ENCODE results near the gene MSMP. TPM values are rescaled to one million over a fixed set of nuclear protein-coding genes. Genes with fewer than 3 reads are reported as not detected.

MSMP gene
- total RNA-seq, 2 experiments from 2014 or later, result 2.3 to 4.1 TPM

- no TSS peak for BruUV-seq (replicated peaks)
- no peaks in the 10 kb centered on the region for H4K20me1 ChIP-seq (ENCODE audit: insufficient read depth, low read length)
Observed at GRCh38 chr9:35767458-35767857, 13.4 kb upstream of the MSMP start.

DNA sequence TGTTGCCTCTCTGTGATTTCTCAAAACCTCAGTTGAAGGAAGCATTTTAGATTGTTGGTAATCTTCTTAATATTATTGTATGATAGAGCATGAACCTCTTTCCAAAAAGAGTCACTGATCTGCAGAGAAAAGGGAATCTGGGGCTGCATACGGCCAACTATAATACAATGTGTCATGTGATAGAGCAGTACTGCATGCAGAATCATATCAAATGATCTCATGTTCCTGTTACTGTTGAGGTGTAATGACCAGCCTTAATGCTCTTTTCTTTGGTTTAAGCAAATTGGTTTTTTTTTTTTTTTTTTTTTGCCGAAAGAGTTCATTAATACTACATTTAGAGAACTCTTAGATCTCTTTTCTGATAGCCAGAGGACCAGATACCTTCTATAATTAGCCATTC, 12.9 kb upstream of the MSMP start:
- POLR2A ChIA-PET, result interaction anchor here (0.6 to 0.7 kb wide), 2 partner anchors 22 to 134 kb away, joined by 3 to 5 read pairs; no protein-coding TSS in a partner anchor
- H3K4me2 ChIP-seq (ENCODE audit: low read length), result no peak overlapping the region
- BruUV-seq (replicated peaks), result no TSS peak

More at GRCh38 chr9:35767458-35767857, 13.4 kb upstream of the MSMP start:
- Histone ChIP-seq H3K4me1 (ENCODE audit: insufficient read depth, low read length, poor library complexity, severe bottlenecking) (peaks cover 64% of the 10 kb centered on the region), H3K36me3 (ENCODE audit: insufficient read depth, low read length) (peaks cover 11% of the 10 kb centered on the region), H3K4me3 (ENCODE audit: low read depth, low read length, poor library complexity, severe bottlenecking) (no peak overlapping the region), H3K9me2 (ENCODE audit: insufficient read depth, low read length) (no peaks in the 10 kb centered on the region), H2AFZ (ENCODE audit: low read length) (no peak overlapping the region), H3K27ac (ENCODE audit: low read depth, low read length, poor library complexity, severe bottlenecking) (no peak overlapping the region), H3K9me3 (ENCODE audit: low read length) (peaks cover 10% of the 10 kb centered on the region; the same call in 1 of the 2 replicates), H3K4me2 (ENCODE audit: low read length) (no peak overlapping the region), H3K79me2 (ENCODE audit: insufficient read depth, low read depth, low read length) (peaks cover 15% of the 10 kb centered on the region; the same call in 1 of the 2 replicates)
- CTCF ChIA-PET (ENCODE audit: unreplicated experiment), result no interaction called here
- no peak for TF ChIP-seq EZH2phosphoT487 (IDR thresholded peaks at IDR 0.05; ENCODE audit: borderline replicate concordance, low read depth, low read length)
- no peak for TF ChIP-seq CTCF (conservative IDR thresholded peaks at IDR 0.05; ENCODE audit: low read length)
- POLR2A ChIA-PET, result interaction anchor here (0.7 kb wide), 1 partner anchor 22 kb away, joined by 5 read pairs; no protein-coding TSS in a partner anchor
- intact Hi-C loops (cut with micrococcal nuclease; ENCODE audit: unreplicated experiment), result no loop called here
- no peak for DNase-seq (ENCODE audit: low spot score)

More for the DNA sequence above, 12.9 kb upstream of the MSMP start:
- Histone ChIP-seq H3K4me3 (ENCODE audit: low read depth, low read length, poor library complexity, severe bottlenecking) (no peak overlapping the region), H4K20me1 (ENCODE audit: insufficient read depth, low read length) (no peaks in the 10 kb centered on the region), H3K79me2 (ENCODE audit: insufficient read depth, low read depth, low read length) (peaks cover 15% of the 10 kb centered on the region; the same call in 1 of the 2 replicates), H3K9me3 (ENCODE audit: low read length) (peaks cover 10% of the 10 kb centered on the region; the same call in 1 of the 2 replicates), H3K9me2 (ENCODE audit: insufficient read depth, low read length) (no peaks in the 10 kb centered on the region), H2AFZ (ENCODE audit: low read length) (no peak overlapping the region), H3K27ac (ENCODE audit: low read depth, low read length, poor library complexity, severe bottlenecking) (no peak overlapping the region), H3K36me3 (ENCODE audit: insufficient read depth, low read length) (peaks cover 11% of the 10 kb centered on the region), H3K4me1 (ENCODE audit: insufficient read depth, low read length, poor library complexity, severe bottlenecking) (peaks cover 66% of the 10 kb centered on the region)
- no peak for DNase-seq (ENCODE audit: low spot score)
- CTCF ChIA-PET (ENCODE audit: unreplicated experiment), result no interaction called here
- TF ChIP-seq CTCF (conservative IDR thresholded peaks at IDR 0.05; ENCODE audit: low read length), result no peak
- TF ChIP-seq EZH2phosphoT487 (IDR thresholded peaks at IDR 0.05; ENCODE audit: borderline replicate concordance, low read depth, low read length), result no peak
- intact Hi-C loops (cut with micrococcal nuclease; ENCODE audit: unreplicated experiment), result no loop called here
